Measurements from ENCODE around the gene IL1RL2. TPM values are rescaled to one million over a fixed set of nuclear protein-coding genes. Genes with fewer than 3 reads are reported as not detected.

Gene IL1RL2
- total RNA-seq, 4 donors from 2014 or later = 2.2 to 6.2 (median 3.7) TPM

DNA sequence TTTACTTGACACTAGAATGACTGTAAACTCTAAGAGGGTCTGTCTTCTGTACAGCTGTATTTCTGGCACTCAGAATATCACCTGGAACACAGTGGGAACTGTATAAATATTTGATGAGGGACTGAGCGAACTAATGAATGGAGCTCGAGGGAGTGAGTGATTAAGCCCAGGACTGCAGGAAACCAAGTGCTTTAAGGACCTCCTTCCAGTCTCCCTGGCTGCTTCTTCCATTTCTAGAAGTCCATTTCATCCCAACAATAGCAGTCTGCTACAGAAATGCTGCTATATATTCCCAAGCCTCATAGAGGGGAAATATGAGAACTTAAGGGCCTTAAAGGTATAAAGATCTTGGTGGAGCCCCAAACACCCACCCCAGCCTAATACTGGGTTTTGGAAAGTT lies 2.8 kb upstream of the IL1RL2 start:
- no peak for DNase-seq
- intact Hi-C loops (cut with DNase I) = loop anchor here (10.0 kb wide), 1 partner anchor 61 kb away; no protein-coding TSS in a partner anchor
- WGBS, 2 donors = 70 to 87% methylated on average over 2 of the region's 2 CpGs

GRCh38 chr2:102184568-102184967 lies 2.3 kb upstream of the IL1RL2 start:
- Histone ChIP-seq H3K9me3 (no peaks in the 10 kb centered on the region), H3K27ac (no peak overlapping the region), H3K4me1 (peaks cover 0 to 7% of the 10 kb centered on the region in 2 donors), H3K4me3 (replicated peaks in 1 of 3) (no peak overlapping the region), H3K27me3 (no peaks in the 10 kb centered on the region), H3K36me3 (no peaks in the 10 kb centered on the region)
- 93 to 100% methylated on average over 1 of the region's 1 CpG for WGBS, 2 donors
- TF ChIP-seq CTCF (IDR thresholded peaks at IDR 0.05) = no peak
- TF ChIP-seq POLR2A (IDR thresholded peaks at IDR 0.05) = no peak
- intact Hi-C loops (cut with DNase I) = loop anchor here (10.0 kb wide), 1 partner anchor 60 kb away; no protein-coding TSS in a partner anchor
- no peak for DNase-seq

More for the DNA sequence above, 2.8 kb upstream of the IL1RL2 start:
- no peak for TF ChIP-seq POLR2A (IDR thresholded peaks at IDR 0.05)
- TF ChIP-seq CTCF (IDR thresholded peaks at IDR 0.05) = no peak
- Histone ChIP-seq H3K4me1 (peaks cover 2 to 7% of the 10 kb centered on the region in 2 donors), H3K27ac (no peak overlapping the region), H3K9me3 (no peaks in the 10 kb centered on the region), H3K4me3 (replicated peaks in 1 of 3) (no peak overlapping the region), H3K36me3 (no peaks in the 10 kb centered on the region), H3K27me3 (no peaks in the 10 kb centered on the region)

DNA sequence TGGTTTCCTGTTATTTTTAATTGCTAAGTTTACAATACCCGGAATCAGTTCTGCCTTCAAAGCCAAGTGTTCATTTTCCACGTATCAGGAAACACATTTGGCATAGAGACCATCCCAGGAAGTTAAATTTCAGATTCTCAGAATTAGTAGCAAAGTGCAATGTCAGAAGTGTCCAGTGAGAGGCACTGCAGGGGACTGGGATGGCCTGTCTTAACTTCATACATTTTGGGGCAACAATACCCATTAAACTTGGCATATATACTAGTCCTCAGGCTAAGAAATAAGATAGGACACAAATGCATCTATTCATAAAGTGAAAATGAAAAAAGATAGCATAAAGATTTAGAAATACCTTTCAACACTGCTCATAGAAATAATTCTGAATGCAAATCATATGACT lies 1.5 kb upstream of the IL1RL2 start:
- H3K9me3 ChIP-seq = no peaks in the 10 kb centered on the region
- H3K36me3 ChIP-seq = no peaks in the 10 kb centered on the region
- H3K27ac ChIP-seq = no peak overlapping the region
- H3K4me3 ChIP-seq (replicated peaks in 1 of 3) = no peak overlapping the region
- no peak for DNase-seq
- H3K27me3 ChIP-seq = no peaks in the 10 kb centered on the region
- intact Hi-C loops (cut with DNase I) = loop anchor here (10.0 kb wide), 1 partner anchor 59 kb away; no protein-coding TSS in a partner anchor
- TF ChIP-seq CTCF (IDR thresholded peaks at IDR 0.05) = peak in 5 of 6 experiments; percentile 20 to 57 (median 40)
- TF ChIP-seq POLR2A (IDR thresholded peaks at IDR 0.05) = no peak
- WGBS, 2 donors = 28 to 36% methylated on average over 2 of the region's 2 CpGs
- H3K4me1 ChIP-seq = peaks cover 0 to 7% of the 10 kb centered on the region in 2 donors

- intact Hi-C loops (cut with DNase I) = loop anchor here (10.0 kb wide), 1 partner anchor 57 kb away; no protein-coding TSS in a partner anchor
- peak; percentile 52 to 53 for DNase-seq
- H3K27ac ChIP-seq = peak overlapping the region; percentile 43 to 88 (median 84)
These were observed 800 bp downstream of the IL1RL2 start for GRCh38 chr2:102187496-102188150.

More at GRCh38 chr2:102187496-102188150, 800 bp downstream of the IL1RL2 start:
- Histone ChIP-seq H3K4me1 (peaks cover 0 to 7% of the 10 kb centered on the region in 2 donors), H3K36me3 (no peaks in the 10 kb centered on the region), H3K9me3 (no peaks in the 10 kb centered on the region), H3K4me3 (replicated peaks in 1 of 3) (peak overlapping the region; percentile 27 to 52 (median 46)), H3K27me3 (no peaks in the 10 kb centered on the region)
- WGBS, 2 donors = 5 to 14% methylated on average over 14 to 49 of the region's 50 CpGs
- TF ChIP-seq CTCF (IDR thresholded peaks at IDR 0.05) (peak in 4 of 6 experiments; percentile 19 to 41 (median 38)), POLR2A (IDR thresholded peaks at IDR 0.05) (peak in 1 of 2 donors; percentile 51)

All from thyroid gland (tissue), 4 donors.